Right lobe of liver (tissue), 6 donors: ENCODE data around the gene PHF12. TPM values are rescaled to one million over a fixed set of nuclear protein-coding genes. Genes with fewer than 3 reads are reported as not detected.

Source experiments
- ATAC-seq, 4 donors: fragments of 200-7000 bp; cut with Tn5 transposase; one replicate each; pipeline ENCODE4 v1.9.1; 2020; ENCODE audit warnings: mild to moderate bottlenecking in 4 of 4, moderate library complexity in 4 of 4
- DNase-seq, 3 donors: peaks; one replicate each; pipeline ENCODE4 v3.0.0-alpha.2; 2020
- H3K27ac ChIP-seq, 3 donors: fragments of 200-600 bp; one replicate each; pipeline ENCODE4 v1.8.0; 2022
- H3K27me3 ChIP-seq, 2 donors: fragments of 200-600 bp; one replicate each; pipeline ENCODE4 v1.8.0; 2022
- H3K36me3 ChIP-seq, 4 donors: fragments of 200-600 bp; sonication (generic) in 1 of 4; one replicate each; pipeline versions ENCODE4 v1.5.1 to v1.8.0; 2017 to 2022; ENCODE audit warnings: control low read depth in 1 of 4
- H3K4me1 ChIP-seq, 4 donors: fragments of 200-600 bp; sonication (generic) in 1 of 4; one replicate each; pipeline versions ENCODE4 v1.5.1 to v1.8.0; 2017 to 2022; ENCODE audit warnings: control low read depth in 1 of 4
- H3K4me3 ChIP-seq, 3 donors: fragments of 200-600 bp; one replicate each; pipeline ENCODE4 v1.8.0; 2022
- H3K9me3 ChIP-seq, 4 donors: fragments of 200-600 bp; sonication (generic) in 1 of 4; one replicate each; pipeline versions ENCODE4 v1.5.1 to v1.8.0; 2017 to 2022; ENCODE audit warnings: control low read depth in 1 of 4
- CTCF ChIP-seq, 4 donors: fragments of 200-600 bp in 3 of 4; fragments of 450-650 bp in 1 of 4; IDR thresholded peaks; one replicate each; pipeline versions ENCODE4 v1.5.1 to v1.8.0; 2016 to 2022; ENCODE audit warnings: antibody characterized with exemption in 4 of 4, mild to moderate bottlenecking in 2 of 4
- POLR2A ChIP-seq: fragments of 450-650 bp; IDR thresholded peaks from one replicate; pipeline ENCODE4 v1.6.1; 2017; ENCODE audit warnings: antibody characterized with exemption, mild to moderate bottlenecking
- WGBS: methylation state at CpG from one replicate; pipeline ENCODE4 v1.1.6; 2018; ENCODE audit warnings: low coverage, low lambda C conversion rate; ENCODE audit not compliant: insufficient coverage; ENCODE audit errors: missing lambda C conversion rate; 5-methylcytosine and 5-hydroxymethylcytosine counted together
- intact Hi-C, 2 donors: fragments of 100-400 bp; cut with DNase I; formaldehyde crosslinking; loops; one replicate each; pipeline versions ENCODE4 v1.11.2 to v1.14.1; 2022
- total RNA-seq, 6 experiments: library from RNA; depleted of rRNA in 2 of 6; stranded (reverse); fragments of >200 nt in 2 of 6; fragmentation: NEBNext Ultra II Directional in 3 of 6; extraction: Animal tissue kit (Norgen Biotek cat#: 25700) in 3 of 6; gene quantifications; one replicate each; pipeline versions ENCODE4 v1.1.0 to v1.2.4, GENCODE V29; 2016 to 2023
- donor health status: DM: no; HTN: yes; CAD: no.
- donor health status: DM: no; HTN: no; CAD: no.
- donor health status: DM: no; HTN: no; CAD: no.
- donor health status: DM: no; HTN: yes; CAD: no.
- donor health status: DM: no; HTN: yes; CAD: no.

Gene PHF12
- total RNA-seq, 6 experiments from 2014 or later = 13.0 to 33.1 (median 17.4) TPM

GRCh38 chr17:28969706-28970393, 18.5 kb upstream of the PHF12 start:
- no peak for TF ChIP-seq POLR2A
- no peak for TF ChIP-seq CTCF (IDR thresholded peaks at IDR 0.05)

GRCh38 chr17:28968914-28969295, 17.6 kb upstream of the PHF12 start:
- Histone ChIP-seq H3K27me3 (no peaks in the 10 kb centered on the region), H3K27ac (no peak overlapping the region), H3K4me1 (peaks cover 0 to 46% (median 9%) of the 10 kb centered on the region in 4 donors), H3K36me3 (no peaks in the 10 kb centered on the region), H3K4me3 (no peak overlapping the region), H3K9me3 (no peaks in the 10 kb centered on the region)
- ATAC-seq (peak in 2 of 4 donors; percentile 4 to 17), DNase-seq (peak in 1 of 3 donors; percentile 14)
- TF ChIP-seq POLR2A = no peak
- TF ChIP-seq CTCF (IDR thresholded peaks at IDR 0.05) = no peak
- intact Hi-C loops = loop anchor here (2.0 to 5.0 kb wide), 2 partner anchors 143 to 144 kb away; no protein-coding TSS in a partner anchor
- 27% methylated on average over 2 of the region's 2 CpGs for WGBS

More at GRCh38 chr17:28969706-28970393, 18.5 kb upstream of the PHF12 start:
- H3K27me3 ChIP-seq = no peaks in the 10 kb centered on the region
- intact Hi-C loops = loop anchor here (2.0 to 5.0 kb wide), 2 partner anchors 142 to 143 kb away; no protein-coding TSS in a partner anchor
- H3K36me3 ChIP-seq = no peaks in the 10 kb centered on the region
- peaks cover 0 to 55% (median 9%) of the 10 kb centered on the region in 4 donors for H3K4me1 ChIP-seq
- H3K4me3 ChIP-seq = no peak overlapping the region
- peak overlapping the region in 1 of 3 donors; percentile 21 for H3K27ac ChIP-seq
- 62% methylated on average over 4 of the region's 12 CpGs for WGBS
- H3K9me3 ChIP-seq = no peaks in the 10 kb centered on the region
- no peak for DNase-seq
- ATAC-seq = no peak

GRCh38 chr17:28968231-28968913, 17.1 kb upstream of the PHF12 start:
- peaks cover 0 to 42% (median 9%) of the 10 kb centered on the region in 4 donors for H3K4me1 ChIP-seq
- WGBS = 20% methylated on average over 1 of the region's 10 CpGs
- H3K4me3 ChIP-seq = no peak overlapping the region
- H3K27me3 ChIP-seq = no peaks in the 10 kb centered on the region
- no peak for ATAC-seq
- intact Hi-C loops = loop anchor here (2.0 to 5.0 kb wide), 2 partner anchors 144 kb away; no protein-coding TSS in a partner anchor
- no peak overlapping the region for H3K27ac ChIP-seq
- H3K36me3 ChIP-seq = no peaks in the 10 kb centered on the region
- H3K9me3 ChIP-seq = no peaks in the 10 kb centered on the region
- no peak for TF ChIP-seq POLR2A
- TF ChIP-seq CTCF (IDR thresholded peaks at IDR 0.05) = no peak
- DNase-seq = peak in 1 of 3 donors; percentile 33

- no peak overlapping the region for H3K4me3 ChIP-seq
- no peaks in the 10 kb centered on the region for H3K27me3 ChIP-seq
- no peaks in the 10 kb centered on the region for H3K9me3 ChIP-seq
- H3K36me3 ChIP-seq = no peaks in the 10 kb centered on the region
- WGBS = 50% methylated on average over 7 of the region's 7 CpGs
- DNase-seq (no peak), ATAC-seq (peak in 1 of 4 donors; percentile 2)
- TF ChIP-seq POLR2A (no peak), CTCF (IDR thresholded peaks at IDR 0.05) (no peak)
- peaks cover 0 to 41% (median 9%) of the 10 kb centered on the region in 4 donors for H3K4me1 ChIP-seq
- H3K27ac ChIP-seq = no peak overlapping the region
- intact Hi-C loops = loop anchor here (2.0 to 5.0 kb wide), 2 partner anchors 145 kb away; no protein-coding TSS in a partner anchor
These were observed 16.2 kb upstream of the PHF12 start for GRCh38 chr17:28967221-28968135.
